GM19238 (cell line): ENCODE data around the gene ZC3H12C.

Source experiments
- DNase-seq: peaks from one replicate; pipeline ENCODE4 v3.0.0; 2011; ENCODE audit warnings: low spot score; ENCODE audit not compliant: insufficient read length

The ZC3H12C gene

DNA sequence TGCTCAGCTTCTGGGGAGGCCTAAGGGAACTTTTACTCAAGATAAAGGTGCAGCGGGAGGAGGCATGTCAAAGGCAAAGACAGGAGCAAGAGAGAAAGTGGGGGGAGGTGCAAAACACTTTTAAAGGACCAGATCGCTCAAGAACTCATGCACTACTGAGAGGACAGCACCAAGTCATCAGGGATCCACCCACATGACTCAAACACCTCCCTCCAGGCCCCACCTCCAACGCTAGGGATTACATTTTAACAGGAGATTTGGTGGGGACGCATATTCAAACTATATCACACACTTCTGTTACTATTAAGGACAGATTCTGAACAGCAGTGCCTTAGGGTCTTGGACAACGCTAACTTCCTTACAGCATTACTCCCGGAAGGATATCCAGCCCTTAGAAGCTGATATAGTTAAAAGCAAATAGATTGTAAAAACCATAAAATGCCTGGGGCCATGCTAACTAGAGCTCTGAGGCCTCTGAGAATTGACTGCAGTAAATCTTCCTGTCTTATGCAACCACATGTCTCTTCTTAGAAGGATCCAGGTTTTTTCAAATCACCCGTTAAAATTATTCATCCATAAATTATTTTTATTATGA is 16.7 kb upstream of the ZC3H12C start:
- no peak for DNase-seq

- DNase-seq = no peak
Measured at GRCh38 chr11:110077346-110077745, 15.8 kb upstream of the ZC3H12C start.

GRCh38 chr11:110077831-110078325 is 15.3 kb upstream of the ZC3H12C start:
- DNase-seq = no peak

GRCh38 chr11:110078923-110079544 is 14.2 kb upstream of the ZC3H12C start:
- DNase-seq = no peak

GRCh38 chr11:110079726-110080125 is 13.5 kb upstream of the ZC3H12C start:
- DNase-seq = no peak

- DNase-seq = no peak
Measured at GRCh38 chr11:110081462-110082376, 11.5 kb upstream of the ZC3H12C start.

GRCh38 chr11:110082899-110083298 is 10.3 kb upstream of the ZC3H12C start:
- no peak for DNase-seq

GRCh38 chr11:110085255-110085838 is 7.8 kb upstream of the ZC3H12C start:
- no peak for DNase-seq

DNA sequence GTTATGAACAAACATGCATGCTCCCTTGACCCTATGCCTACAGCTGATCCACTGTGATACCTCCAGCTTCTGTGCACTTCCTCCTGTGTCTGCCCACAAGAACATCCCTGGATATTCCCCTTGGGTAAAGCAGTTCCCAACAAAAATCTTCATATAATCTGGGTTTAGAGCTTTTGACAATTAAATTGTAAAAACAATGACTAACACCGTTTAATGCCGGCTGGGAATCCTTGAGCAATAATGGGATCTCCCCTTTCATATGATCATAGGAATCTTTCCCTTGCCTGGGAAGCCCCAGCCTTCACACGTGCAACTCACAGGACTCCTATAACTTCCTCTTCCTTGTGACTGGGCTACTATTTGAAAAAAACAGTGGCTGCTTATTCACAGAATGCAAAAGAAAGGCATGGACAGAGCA is 6.3 kb upstream of the ZC3H12C start:
- no peak for DNase-seq

DNA sequence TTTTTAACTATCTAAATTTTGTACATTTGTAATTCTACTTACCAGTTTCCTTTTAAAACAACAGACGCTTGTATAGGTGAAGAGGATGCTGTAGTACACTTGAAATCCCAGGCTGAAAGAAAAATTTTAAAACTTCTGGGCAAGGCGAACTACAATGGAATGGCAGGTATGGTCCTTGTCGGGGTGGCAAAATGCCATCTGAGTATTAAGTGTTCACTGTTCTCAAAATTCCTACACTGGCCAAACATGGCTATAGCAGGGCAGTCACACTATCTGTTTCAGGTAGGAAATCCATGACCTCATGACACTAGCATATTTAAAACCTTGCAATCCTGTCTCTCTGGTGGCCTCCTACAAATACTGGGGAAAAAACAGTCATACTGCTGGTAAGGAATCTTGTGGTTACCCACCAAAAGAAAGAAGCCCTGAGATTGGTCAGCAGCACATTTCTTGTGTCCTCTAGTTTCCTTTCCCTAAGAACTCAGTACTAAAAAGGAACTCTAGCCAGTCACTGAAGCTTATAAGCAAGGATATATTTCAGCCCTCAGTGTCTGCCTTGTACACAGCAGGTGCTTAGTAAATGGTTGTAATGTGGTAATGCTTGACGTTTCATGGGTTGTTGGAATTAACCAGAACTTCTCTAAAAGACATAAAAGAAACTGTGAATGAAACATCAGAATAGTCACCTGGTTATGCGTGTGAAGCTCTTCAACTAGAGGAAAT is 5.2 kb upstream of the ZC3H12C start:
- no peak for DNase-seq

DNA sequence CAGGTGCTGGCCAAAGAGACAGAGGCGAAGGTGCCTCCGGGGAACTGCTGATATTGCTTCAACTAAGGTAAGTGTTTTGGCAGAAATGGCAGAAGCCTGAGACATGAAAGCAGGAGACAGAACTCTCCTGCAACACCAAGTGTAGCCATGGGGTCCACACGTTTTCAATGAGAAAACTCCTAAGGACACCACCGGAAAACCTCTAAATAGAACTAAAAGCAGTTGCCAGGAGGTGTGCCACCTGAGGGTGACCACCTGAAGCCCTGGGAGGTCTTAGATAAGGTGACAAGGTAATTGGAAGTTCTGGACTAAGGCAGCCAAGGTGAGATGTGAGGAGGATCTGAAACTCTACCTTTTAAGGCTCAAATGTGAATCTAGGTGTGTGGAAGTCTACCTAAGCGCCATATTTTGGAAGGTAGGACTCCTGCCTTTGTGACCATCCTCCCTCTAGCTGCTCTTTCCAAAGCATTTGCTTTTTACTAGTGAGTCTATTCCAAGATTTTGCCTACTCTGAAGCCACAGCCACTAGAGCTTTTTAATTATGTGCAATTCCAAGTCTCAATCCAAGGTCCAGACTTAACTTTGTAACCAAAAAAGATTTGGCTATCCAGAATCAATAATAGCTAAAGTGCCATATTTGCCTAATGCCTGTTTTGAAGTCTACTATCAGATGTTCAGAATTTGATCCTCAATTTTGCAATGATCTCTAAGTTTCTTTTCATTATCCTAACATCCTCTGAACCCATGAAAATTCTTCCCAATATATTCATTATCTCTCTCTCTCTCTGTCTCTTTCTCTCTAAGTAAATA is 4.5 kb upstream of the ZC3H12C start:
- DNase-seq = no peak

DNA sequence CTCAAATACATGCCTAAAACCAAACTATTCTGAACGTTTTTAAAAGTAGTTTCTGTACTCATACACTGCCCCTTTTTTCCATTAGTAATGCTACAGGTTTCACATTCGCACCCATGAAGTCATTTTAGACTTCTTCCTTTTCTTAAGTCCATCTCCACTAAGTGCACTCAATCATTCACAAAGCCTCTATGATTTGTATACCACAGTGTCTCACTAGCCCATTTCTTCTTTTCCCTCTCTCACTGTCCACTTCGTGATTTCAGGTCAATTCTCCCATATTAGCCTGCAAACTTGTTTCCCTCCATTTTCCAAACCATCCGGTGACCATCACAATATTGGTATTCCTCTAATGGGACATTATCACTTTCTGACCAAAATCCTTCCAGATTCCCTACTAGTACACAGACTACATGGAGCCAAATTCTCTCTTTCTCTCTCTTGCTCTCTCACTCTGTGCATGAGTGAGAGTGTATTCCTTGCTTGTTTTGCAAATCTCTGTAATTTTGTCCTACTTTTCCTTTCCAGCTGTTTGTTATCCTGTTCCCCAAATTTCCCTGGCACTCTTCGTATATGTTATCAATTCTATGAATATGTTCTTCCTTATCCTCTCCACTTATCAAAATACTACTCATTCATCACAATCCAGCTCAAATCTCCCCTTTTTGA is 3.4 kb upstream of the ZC3H12C start:
- DNase-seq = no peak

DNA sequence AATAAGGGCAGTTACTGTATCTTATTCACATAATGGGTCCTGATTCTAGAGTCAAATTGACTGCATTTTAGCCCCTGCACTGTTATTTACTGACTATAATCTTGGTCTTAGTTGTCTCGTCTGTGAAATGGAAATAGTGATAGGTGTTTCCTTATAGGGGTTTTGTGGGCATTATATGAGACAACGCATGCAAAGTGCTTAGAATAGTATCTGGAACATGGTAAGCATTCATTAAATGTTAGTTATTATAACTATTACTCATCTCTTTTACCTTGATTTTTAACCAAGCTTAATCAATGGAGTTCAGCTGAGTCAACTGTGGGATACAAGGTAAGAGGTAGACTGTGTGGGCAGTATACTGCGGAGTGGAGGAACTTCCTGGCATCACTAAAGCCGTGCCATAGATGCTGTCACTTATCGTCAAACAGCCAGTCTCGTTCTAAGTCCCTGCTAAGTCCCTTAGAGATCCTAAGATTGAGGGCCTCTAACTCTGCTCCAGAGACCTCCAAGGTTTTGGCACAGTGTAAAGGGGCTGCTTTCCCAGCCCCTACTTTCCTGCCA is 2.6 kb upstream of the ZC3H12C start:
- no peak for DNase-seq

DNA sequence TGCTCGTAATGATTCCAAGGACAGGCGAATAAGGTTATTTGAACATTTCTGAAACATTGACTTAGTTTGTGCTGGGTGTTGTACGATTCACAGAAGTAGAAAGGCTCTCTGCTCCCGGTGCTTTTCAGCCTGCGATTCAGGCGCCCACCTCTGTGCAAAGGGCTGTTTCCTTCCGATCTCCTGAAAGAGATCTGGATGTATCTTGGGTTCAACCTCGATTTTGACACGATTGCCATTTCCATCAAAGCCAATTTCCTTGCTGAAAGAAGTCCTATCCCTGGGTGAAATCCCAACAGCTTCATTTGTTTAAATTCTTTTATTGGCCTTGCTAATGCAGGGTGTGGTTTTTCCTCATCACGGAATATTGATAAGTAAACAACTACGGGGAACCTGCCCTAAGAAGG is 1.1 kb upstream of the ZC3H12C start:
- DNase-seq = no peak

GRCh38 chr11:110093407-110094297 is 460 bp downstream of the ZC3H12C start:
- DNase-seq = peak; percentile 23

DNA sequence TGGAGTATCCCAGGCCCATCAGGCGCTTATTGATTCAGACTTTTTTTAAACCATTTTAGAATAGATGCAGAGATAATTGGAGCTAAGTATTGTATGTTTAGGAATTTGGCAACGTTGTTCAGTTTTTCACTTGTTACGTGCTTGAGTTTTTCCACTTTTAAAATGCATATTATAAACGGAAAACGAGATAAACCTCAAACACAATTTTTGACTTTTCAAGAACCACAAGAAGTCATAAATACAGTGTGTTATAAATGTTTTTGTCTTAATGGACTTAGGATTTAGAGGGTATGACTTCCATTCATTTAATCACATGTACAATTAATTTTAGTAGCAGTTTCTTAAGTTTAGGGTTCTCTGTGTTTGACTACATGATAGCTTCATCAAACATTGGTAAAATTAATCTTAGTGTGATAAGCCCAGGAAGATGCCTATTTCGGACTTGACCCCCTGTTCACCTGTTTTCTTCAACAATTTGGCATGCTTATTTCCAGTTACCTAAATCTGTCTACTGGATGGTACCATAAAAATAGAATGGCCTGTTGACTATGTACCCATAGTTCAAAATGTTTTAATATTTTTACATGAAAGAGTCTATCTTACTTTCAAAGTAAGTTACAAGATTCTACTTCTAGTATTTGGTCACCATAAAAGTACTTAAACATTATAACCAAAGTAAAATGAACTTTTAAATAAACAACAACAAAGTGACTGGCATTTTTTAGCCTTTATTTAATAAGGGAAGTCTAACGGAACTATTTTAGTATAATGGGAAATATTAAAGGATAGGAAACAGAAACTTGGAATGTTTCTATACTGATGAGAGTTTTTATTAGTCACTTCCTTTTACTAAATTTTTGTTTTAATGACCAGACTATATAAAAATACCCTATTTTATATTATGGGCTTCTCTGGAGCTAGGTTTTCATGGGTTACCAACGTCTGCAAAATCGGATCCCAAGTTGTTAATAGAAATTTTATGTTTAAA is 1.4 kb downstream of the ZC3H12C start:
- DNase-seq = no peak

DNA sequence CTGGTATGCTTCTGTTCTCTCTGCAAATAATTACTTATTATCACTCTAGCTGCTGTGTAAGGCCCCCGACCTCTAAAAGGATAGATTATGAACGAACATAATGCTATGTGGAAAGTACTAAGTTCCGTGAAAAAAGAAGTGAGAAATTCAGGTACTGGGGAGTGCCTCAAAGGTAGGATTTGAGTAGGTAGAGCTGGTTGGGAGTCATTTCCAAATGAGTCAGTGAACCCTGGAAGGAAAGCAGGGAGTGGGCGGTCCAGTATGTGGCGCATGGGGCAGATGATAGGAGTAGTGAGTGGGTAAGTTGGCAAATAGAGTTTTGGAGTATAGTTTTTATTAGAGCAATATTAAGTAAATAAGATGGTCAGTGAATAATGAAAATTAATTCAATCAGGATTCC is 2.4 kb downstream of the ZC3H12C start:
- DNase-seq = no peak
